ENCODE measurements around the gene DDX18.
A peak's percentile ranks its signal among the peaks of the same experiment; 100 is the strongest.
"Not testable (repeated sequence)": the region's sequence is repeated elsewhere in the genome, so short reads cannot be mapped to it uniquely, and the experiment has no call there.

DDX18 gene

DNA sequence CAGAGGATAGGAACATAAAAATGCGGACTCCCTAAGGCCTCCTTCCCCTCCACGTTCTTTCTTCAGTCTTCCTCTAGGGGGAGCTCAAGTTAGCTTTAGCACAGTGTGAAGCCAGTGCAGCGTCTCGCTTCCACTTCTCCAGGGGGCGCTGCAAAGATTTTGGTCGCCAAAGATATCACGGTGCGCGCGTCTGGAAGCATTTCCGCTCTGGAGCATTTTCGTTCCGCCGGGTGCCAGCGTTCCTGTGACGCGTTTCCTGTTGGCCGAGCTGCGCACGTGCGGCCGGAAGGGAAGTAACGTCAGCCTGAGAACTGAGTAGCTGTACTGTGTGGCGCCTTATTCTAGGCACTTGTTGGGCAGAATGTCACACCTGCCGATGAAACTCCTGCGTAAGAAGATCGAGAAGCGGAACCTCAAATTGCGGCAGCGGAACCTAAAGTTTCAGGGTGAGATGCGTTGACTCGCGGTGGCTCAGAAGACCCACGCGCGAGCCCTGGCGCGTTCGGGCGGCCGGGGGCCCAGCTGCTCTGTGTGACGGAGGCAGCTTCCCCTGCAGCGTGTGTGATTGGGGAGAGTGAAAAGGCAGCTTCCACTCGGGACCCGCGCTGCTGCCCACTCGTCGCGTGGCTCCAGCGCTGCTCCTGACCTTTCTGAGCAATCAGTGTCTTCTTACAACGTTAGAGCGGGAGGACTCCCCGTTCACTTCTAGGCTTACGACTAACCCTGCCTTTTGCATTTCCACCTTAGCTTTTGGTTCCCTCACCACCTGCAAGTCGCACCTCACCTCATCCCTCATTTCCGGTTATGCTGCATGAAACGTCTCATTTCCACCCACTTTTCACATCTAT, at the start of gene DDX18:
TSS of gene DDX18 (plus strand) at position 275 of the 848 bp plus-strand sequence. CDS start at position 362, 87 bp downstream.
- DNase-seq = peak; percentile 93

DNA sequence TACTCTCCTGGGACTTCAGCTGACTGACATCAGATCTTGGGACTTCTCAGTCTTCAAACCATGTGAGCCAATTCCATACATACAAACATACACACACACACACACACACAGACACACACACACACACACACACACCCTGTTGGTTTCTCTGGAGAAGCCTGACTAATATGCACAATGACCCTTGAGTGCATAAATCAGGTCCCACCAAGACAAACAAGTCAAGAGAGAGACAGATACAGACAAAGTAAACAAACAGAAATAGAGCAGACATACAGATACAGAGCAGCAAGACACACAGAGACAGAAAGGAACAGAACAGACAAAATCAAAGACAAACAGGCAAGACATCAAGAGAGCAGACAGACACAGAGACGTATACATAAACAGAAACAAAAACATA, 43.8 kb upstream of the DDX18 start:
- no peak for DNase-seq

DNA sequence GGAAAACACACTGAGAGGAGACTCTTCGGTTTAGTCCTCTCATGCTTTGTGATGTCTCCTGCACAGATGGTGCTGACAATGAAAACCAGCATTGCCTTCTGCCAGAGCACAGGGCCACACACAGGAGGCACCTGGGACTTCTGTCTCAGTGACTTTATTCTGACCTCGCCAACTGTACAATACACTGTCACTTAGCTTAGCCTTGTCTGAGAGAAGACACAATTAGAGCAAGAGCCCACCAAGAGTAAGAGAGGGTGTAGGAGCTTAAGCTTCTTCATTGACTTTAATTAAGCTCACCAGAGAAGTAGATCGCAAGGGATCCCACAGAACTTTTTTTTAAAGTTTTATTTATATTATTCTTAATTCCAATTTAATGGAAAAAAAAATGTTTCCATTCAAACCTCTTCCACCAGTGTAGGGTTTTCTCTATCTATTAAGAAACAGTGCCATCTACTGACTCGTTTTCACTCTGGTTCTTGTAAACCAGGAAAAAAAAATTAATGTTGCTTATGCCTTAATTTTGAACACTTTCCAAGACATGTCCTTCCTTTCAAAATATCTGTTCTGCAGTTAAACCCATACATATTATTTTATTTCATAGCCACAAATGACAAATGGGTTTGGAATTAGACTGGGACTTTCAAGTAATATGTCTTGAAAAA, 42.4 kb upstream of the DDX18 start:
- peak; percentile 11 for DNase-seq

DNA sequence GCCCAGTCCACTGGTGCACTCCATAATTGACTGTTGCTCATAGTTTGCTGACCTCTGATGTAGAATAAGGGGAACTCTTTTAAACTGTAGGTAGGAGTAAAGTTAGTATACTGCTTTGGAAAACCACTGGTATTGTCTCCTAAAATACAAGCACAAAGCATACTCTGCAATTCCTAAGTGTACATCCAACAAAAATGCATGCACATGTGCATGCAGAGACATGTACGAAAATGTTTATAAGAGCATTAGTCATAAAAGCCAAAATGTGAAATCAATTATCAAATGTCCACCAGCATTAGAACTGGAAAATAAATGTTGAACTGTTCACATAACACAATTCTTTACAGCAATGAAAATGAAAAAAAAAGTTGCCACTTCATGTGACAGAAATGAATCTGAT, 39.8 kb upstream of the DDX18 start:
- DNase-seq = no peak

DNA sequence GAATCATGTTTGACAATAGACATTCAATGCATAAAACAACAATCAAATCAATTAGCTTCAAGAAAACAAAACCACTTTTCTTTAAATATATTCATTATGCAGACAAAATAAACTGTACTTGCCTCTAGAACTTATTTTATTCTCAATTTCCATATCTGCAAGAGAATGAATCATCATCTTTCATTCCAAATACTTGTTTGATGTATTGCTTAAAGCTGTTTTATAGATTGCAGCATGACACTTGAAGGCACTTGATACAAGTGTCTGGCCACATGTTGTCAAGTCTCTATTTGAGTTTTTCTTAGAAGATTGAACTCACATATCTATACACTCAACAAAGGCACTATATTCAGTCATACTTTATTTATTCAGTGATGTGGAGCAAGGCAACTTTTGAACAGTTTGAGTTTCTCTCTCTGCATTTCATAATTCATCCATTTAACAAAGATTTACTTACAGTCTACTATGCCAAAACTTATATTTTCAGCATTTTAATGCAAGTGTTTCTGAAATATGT, 38.7 kb upstream of the DDX18 start:
- no peak for DNase-seq

DNA sequence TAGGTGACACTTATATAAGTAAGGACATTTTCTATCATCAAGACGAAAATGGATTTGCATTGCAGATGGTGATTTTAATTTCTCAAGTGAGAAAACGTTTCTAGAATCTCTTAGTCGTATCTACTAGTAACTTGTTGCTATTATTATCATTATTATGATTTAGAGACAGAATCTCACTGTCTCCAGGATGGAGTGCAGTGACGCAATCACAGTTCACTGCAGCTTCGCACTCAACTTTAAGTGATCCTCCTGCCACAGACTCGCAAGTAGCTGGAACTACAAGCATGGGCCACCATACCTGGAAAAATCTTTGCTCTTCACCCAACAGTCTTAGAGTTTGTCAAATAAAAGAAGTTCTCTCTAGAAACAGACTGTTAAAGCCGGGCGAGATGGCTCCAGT, 37.6 kb upstream of the DDX18 start:
- DNase-seq = no peak

DNA sequence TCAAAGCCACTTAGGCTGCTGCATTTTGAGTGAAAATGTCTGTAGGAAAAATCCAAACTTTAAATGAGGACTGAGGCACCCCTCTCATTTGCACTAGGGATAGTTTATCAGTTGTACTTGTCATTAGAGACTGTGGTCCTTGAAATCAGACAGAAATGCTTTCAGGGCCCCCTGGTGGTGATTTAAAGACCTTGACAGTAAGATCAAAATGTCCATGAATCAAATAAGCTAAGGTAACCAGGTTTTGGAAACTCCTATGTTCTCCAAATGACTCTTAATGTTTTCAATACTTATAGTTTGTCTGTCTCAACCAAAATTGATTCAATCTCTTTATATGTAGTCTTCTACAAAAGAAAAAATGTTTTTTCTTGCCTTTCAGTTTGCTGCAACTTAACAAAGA, 28.8 kb upstream of the DDX18 start:
- DNase-seq = peak; percentile 7

DNA sequence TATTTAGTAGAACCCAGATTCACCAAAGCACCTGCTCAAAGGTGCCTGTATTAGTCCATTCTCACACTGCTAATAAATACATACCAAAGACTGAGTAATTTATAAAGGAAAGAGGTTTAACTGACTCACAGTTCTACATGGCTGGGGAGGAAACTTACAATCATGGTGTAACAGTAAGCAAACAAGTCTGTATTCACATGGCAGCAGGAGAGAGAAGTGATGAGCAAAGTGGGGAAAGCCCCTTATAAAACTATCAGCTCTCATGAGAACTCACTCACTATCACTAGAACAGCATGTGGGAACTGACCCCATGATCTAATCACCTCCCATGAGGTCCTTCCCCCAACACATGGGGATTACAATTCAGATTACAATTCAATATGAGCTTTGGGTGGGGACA, 28.0 kb upstream of the DDX18 start:
- DNase-seq = no peak

DNA sequence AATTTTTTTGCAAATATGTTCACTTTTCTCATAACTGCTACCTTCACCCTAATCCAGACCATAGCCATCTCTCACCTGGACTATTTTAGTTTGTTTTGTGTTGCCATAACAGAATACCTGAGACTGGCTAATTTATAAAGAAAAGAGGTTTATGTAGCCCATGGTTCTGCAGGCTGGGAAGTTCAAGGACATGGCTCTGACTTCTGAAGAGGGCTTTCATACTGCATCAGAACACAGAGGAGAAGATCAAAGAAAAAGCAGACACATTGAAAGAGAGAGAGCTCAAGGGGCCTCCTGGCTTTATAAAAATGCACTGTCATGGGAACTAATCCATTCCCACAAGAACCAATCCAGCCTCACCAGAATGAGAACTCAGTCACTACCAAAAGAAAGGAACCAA, 25.0 kb upstream of the DDX18 start:
- DNase-seq = no peak

DNA sequence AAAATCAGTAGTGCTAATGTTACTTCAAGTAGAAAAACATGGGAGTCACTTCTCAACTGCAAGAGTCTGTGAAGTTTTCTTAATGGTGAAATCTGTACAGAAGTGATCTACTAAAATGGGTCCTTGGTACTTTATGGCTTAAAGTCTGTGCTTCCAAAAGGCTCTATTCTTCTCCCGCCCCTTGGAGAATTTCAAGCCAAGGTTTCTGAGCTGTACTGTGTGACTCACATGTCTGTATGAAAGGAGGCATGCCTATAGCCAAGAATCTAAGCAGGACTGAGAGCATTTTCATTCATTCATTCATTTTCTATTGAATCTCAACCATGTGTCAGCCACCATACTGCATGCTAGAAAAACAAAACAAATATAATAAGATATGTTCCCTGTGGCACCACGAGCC, 19.8 kb upstream of the DDX18 start:
- DNase-seq = no peak

DNA sequence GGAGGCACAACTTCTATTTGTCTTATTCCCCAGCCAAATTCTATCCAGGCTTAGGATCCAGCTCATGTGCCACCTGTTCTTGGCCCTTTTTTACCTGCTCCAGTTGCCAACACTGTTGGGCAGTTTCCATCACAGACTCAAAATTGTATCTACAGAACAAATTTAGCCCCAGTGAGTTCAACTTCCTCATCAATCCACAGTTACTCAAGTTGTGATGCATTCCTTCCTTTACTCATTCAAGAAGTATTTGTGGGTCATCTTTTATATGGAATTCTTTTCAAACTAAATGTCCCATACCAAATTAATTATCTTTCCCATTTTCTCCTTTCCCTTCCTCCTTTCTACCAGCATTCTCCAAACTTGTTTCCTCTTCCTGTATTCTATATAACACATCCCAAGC, 12.7 kb upstream of the DDX18 start:
- DNase-seq = no peak

DNA sequence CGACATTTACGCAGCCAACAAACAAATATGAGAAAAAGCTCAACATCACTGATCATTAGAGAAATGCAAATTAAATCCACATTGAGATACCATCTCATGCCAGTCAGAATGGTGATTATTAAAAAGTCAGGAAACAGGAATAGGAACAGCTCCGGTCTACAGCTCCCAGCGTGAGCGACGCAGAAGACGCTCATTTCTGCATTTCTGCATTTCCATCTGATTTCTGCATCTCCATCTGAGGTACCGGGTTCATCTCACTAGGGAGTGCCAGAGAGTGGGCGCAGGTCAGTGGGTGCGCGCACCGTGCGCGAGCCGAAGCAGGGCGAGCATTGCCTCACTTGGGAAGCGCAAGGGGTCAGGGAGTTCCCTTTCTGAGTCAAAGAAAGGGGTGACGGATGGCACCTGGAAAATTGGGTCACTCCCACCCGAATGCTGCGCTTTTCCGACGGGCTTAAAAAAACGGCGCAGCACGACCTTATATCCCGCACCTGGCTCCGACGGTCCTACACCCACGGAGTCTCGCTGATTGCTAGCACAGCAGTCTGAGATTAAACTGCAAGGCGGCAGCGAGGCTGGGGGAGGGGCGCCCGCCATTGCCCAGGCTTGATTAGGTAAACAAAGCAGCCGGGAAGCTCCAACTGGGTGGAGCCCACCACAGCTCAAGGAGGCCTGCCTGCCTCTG, 10.7 kb upstream of the DDX18 start:
- DNase-seq = not testable (repeated sequence)

DNA sequence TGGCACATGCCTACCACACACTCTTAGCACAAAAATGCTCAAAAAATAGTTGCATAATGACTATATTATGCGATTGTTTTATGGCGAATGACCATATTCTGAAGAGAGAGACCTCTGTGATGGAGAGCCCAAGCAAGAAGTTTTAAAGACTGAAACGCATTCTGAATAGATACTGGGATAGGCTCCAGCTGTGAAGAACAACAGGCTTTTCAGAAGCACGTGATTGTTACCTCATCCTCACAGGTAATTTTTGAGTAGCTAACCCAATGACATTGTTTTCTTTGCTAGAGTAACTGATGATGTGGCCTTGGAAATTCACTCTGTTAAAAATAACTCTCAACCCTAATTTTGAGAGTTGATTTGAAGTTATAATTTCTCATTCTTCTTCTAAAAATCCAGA, 2.0 kb upstream of the DDX18 start:
- DNase-seq = no peak

DNA sequence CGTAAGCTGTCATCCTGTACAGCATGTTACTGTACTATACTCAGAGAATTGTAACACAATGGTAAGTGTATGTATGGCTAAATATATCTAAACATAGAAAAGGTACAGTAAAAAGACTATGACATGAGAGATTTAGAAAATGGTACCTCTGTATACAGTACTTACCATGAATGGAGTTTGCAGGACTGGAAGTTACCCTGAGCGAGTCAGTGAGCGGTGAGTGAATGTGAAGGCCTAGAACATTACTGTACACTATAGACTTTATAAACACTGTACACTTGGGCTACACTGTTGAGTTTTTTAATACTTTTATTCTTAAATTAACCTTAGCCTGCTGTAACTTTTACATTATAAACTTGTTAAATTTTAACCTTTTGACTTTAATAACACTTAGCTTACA, 1.5 kb downstream of the DDX18 start:
- no peak for DNase-seq

DNA sequence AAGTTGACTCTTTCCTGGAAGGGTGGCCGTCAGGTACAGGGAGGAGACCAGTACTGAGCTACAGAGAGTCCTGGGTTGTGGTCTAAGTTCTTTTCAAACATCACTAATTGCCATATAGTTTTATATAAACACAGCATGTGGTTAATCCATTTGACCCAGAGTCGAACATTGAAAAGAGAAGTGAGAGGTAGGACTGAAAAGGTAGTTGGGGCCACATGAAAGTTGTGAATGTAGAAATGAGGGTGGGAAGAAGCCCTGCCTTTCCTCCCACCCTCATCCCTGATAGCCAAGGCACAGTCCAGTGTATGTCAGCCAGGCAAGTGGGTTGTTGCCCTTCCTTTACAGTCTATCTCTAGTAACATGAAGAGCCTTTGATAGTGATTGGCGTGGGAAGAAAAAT, 4.4 kb downstream of the DDX18 start:
- DNase-seq = no peak

DNA sequence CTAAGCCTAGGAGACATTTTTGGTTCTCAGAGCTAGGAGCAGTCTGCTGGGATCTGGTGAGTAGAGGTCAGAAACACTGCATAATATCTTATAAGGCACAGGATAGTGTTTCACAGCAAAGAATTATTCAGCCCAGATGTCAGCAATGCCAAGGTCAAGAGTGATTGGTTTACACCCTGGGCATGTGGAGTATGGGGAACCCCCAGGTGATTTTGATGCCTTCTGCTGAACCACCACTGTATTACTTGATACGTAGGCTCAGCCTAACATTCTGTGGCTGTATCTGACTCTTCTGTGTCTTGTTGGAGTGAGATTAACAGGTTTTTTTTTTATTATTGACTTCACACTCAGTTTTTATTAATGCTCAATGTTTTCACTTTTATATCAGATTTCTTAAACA, 6.0 kb downstream of the DDX18 start:
- DNase-seq = no peak

DNA sequence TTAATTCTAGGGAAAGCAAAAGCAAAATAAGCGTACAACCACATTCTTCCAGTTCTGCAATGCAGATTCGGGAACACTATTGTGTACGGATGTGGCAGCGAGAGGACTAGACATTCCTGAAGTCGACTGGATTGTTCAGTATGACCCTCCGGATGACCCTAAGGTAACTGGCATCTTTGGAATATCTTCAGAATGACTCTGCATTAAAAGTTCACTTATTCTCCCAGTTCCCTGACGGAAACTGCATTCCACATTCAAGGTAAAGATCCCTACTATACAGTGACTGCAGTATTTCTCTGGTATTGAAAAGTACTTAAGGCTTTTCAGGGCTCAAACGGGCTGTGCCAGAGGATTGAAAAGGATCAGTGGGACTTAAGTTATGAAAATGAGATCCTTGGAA, 10.9 kb downstream of the DDX18 start:
- no peak for DNase-seq

DNA sequence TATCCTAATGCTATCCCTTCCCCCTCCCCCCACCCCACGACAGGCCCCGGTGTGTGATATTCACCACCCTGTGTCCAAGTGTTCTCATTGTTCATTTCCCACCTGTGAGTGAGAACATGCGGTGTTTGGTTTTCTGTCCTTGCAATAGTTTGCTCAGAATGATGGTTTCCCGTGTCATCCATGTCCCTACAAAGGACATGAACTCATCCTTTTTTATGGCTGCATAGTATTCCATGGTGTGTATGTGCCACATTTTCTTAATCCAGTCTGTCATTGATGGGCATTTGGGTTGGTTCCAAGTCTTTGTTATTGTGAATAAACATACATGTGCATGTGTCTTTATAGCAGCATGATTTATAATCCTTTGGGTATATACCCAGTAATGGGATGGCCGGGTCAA, 13.0 kb downstream of the DDX18 start:
- not testable (repeated sequence) for DNase-seq

DNA sequence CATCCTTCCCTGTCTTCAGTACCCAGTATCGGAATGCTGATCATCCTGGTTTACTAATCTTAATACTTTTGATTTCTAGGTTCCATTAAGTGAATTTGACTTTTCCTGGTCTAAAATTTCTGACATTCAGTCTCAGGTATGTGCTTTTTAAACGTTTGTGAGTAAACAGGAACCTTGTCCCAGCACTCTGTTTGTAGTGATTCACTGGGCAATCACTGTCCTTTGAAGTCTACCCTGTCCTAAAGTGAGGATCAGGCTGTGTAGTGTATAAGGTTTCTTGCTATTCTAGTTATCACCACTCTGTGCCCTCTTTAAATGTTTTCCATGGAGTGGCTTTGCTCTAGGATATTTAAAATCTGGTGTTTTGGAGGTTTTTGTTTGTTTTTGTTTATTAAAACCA, 14.4 kb downstream of the DDX18 start:
- no peak for DNase-seq

DNA sequence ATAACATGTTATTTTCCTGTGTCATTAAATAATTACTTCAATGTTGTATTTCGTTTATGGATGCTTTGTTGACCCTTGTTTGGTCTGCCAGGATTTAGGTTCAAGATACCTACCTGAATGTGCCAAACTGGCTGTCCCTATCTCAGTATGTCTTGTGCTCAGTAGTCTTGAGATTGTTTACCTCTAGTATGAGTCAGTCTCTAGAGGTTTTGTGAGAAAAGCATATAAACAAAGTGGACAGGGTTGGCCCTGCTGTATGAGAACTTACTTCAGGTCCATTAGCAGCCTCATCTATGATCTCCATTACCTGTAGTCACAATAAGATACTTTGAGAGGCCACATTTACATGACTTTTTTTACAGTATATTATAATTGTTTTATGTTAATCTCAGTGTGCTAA, 17.8 kb downstream of the DDX18 start:
- no peak for DNase-seq

DNA sequence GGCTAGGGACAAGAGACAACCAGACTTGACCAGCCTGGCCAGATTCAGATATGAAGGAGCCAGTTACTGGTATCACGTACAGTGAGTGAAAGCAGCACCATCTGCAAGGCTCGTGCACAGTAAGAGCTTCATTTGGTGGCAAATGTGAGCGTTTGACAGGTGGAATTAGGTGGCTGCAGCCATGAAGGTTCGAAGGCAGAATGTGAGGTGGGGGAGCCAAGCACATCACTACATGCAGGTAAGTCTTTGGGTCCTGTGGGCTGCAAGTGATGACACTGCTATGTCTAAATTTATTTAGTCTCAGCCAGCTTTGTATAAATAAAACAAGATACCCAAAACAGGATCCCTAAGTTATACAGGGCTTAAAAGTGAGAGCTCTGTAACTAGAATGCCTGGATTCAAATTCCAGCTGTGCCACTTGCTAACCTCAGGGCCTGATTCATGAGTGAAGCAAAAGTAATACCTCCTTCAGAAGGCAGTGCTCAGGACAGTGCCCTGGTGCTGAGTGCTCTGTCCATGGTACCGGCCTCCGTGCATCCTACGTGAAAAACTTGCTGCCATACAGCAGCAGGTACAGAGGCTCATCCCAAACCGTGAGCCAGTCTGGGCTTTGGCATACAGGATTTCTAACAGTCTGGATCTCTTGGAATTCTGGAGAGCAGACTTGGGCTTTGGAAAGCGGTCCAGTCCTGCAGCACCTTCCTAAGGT, 18.6 kb downstream of the DDX18 start:
- DNase-seq = no peak

DNA sequence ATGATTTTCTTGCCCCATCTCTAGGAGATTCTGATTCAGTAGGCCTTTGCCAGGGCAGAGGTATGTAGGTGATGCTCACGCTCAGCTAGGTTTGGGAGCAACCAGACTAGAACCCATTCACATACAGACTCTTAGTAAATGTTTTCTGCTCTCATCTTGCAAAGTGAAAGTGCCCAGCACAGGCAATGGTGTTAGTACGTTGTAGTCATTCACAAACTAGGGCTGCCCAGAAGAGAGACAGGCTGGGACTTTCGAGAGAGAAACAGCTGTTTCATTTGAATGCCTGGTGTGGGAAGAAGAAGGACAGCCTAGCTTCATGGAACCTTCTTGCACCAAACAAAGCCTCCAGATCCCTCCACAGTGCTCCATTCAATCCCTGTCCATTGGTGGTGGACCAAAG, 19.4 kb downstream of the DDX18 start:
- DNase-seq = no peak

DNA sequence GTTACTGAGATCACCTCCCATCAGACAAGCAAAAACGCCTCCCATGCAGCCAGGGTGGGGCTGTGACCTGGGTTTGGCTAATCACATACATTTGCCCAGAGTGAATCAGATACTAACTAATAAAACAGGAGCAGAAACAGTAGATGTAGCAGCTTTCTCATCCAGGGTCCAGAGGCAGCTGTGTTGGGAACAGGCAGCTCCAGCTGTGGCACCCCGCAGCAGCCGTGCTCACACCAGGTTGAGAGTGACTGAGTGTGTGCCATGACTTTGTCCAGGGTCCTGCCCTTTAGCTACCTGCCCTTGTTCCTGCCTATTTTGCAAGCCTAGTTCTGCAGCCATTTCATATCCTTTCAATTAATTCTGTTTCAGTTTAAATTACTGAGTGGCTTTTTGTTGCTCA, 20.5 kb downstream of the DDX18 start:
- DNase-seq = no peak

Measured in NCI-H2081 treated with DMSO at 0.1 percent for 48 hours (cell line).